ENCODE measurements around the gene LYZL1. TPM values are rescaled to one million over a fixed set of nuclear protein-coding genes. Genes with fewer than 3 reads are reported as not detected.
"Not testable (repeated sequence)": the region's sequence is repeated elsewhere in the genome, so short reads cannot be mapped to it uniquely, and the experiment has no call there.

LYZL1 gene
- total RNA-seq, 3 donors from 2014 or later, result not detected

- intact Hi-C loops (cut with DNase I, micrococcal nuclease), result loop anchor here (10.0 kb wide), 1 partner anchor 638 kb away; no protein-coding TSS in a partner anchor
- no peak for TF ChIP-seq CTCF (IDR thresholded peaks at IDR 0.05)
- ATAC-seq (no peak), DNase-seq (no peak)
- no peaks in the 10 kb centered on the region for H3K4me1 ChIP-seq (ENCODE audit: low read depth)
- peaks cover 4% of the 10 kb centered on the region for H3K9me3 ChIP-seq
- no peaks in the 10 kb centered on the region for H3K36me3 ChIP-seq (ENCODE audit: low read depth)
- H3K4me3 ChIP-seq, result no peak overlapping the region
Measured at GRCh38 chr10:29302499-29302898, 13.6 kb downstream of the LYZL1 start.

GRCh38 chr10:29304264-29304994 lies 15.6 kb downstream of the LYZL1 start:
- intact Hi-C loops (cut with DNase I, micrococcal nuclease), result loop anchor here (10.0 kb wide), 1 partner anchor 640 kb away; no protein-coding TSS in a partner anchor

GRCh38 chr10:29304995-29305335 lies 16.1 kb downstream of the LYZL1 start:
- DNase-seq (no peak), ATAC-seq (no peak)
- no peak overlapping the region for H3K4me3 ChIP-seq
- intact Hi-C loops (cut with DNase I, micrococcal nuclease), result loop anchor here (10.0 kb wide), 1 partner anchor 640 kb away; no protein-coding TSS in a partner anchor
- H3K4me1 ChIP-seq (ENCODE audit: low read depth), result no peaks in the 10 kb centered on the region
- TF ChIP-seq CTCF (IDR thresholded peaks at IDR 0.05), result no peak
- no peaks in the 10 kb centered on the region for H3K36me3 ChIP-seq (ENCODE audit: low read depth)
- H3K9me3 ChIP-seq, result peaks cover 4% of the 10 kb centered on the region

More at GRCh38 chr10:29304264-29304994, 15.6 kb downstream of the LYZL1 start:
- Histone ChIP-seq H3K36me3 (ENCODE audit: low read depth) (no peaks in the 10 kb centered on the region), H3K9me3 (peaks cover 4% of the 10 kb centered on the region), H3K4me1 (ENCODE audit: low read depth) (no peaks in the 10 kb centered on the region), H3K4me3 (no peak overlapping the region)
- no peak for TF ChIP-seq CTCF (IDR thresholded peaks at IDR 0.05)
- DNase-seq, result peak in 2 of 3 donors; percentile 30 to 60
- ATAC-seq, result peak; percentile 60

GRCh38 chr10:29306688-29307087 lies 17.8 kb downstream of the LYZL1 start:
- H3K36me3 ChIP-seq (ENCODE audit: low read depth), result no peaks in the 10 kb centered on the region
- no peak overlapping the region for H3K4me3 ChIP-seq
- no peaks in the 10 kb centered on the region for H3K4me1 ChIP-seq (ENCODE audit: low read depth)
- ATAC-seq, result no peak
- TF ChIP-seq CTCF (IDR thresholded peaks at IDR 0.05), result no peak
- no peak for DNase-seq
- intact Hi-C loops (cut with DNase I, micrococcal nuclease), result loop anchor here (10.0 kb wide), 1 partner anchor 642 kb away; no protein-coding TSS in a partner anchor
- H3K9me3 ChIP-seq, result no peaks in the 10 kb centered on the region

- not testable (repeated sequence) for DNase-seq; H3K4me3 ChIP-seq; ATAC-seq; H3K4me1 ChIP-seq (ENCODE audit: low read depth); H3K36me3 ChIP-seq (ENCODE audit: low read depth); H3K9me3 ChIP-seq
- intact Hi-C loops (cut with DNase I, micrococcal nuclease), result loop anchor here (10.0 kb wide), 1 partner anchor 643 kb away; no protein-coding TSS in a partner anchor
Measured at GRCh38 chr10:29308142-29308541, 19.3 kb downstream of the LYZL1 start.

- H3K36me3 ChIP-seq (ENCODE audit: low read depth), result no peaks in the 10 kb centered on the region
- no peak for ATAC-seq
- no peaks in the 10 kb centered on the region for H3K9me3 ChIP-seq
- intact Hi-C loops (cut with DNase I, micrococcal nuclease), result loop anchor here (10.0 kb wide), 1 partner anchor 645 kb away; no protein-coding TSS in a partner anchor
- no peak for TF ChIP-seq CTCF (IDR thresholded peaks at IDR 0.05)
- H3K4me3 ChIP-seq, result no peak overlapping the region
- H3K4me1 ChIP-seq (ENCODE audit: low read depth), result no peaks in the 10 kb centered on the region
- DNase-seq, result no peak
Measured at GRCh38 chr10:29309465-29309864, 20.6 kb downstream of the LYZL1 start.

- ATAC-seq; H3K4me3 ChIP-seq; H3K9me3 ChIP-seq; H3K36me3 ChIP-seq (ENCODE audit: low read depth); DNase-seq; H3K4me1 ChIP-seq (ENCODE audit: low read depth); intact Hi-C loops (cut with DNase I, micrococcal nuclease): not testable (repeated sequence)
Measured at GRCh38 chr10:29310463-29310862, 21.6 kb downstream of the LYZL1 start.

All from mucosa of descending colon (tissue), 3 donors.